Activated T-helper 2 cell treated with anti-CD3 and anti-CD28 coated beads, Interferon-gamma antibody, Interleukin-2, Interleukin-4, amounts not matched to agents 10 μg/mL and 5 μg/mL and 100 μg/mL, durations not matched to agents 14 hours and 24 hours and 36 hours (primary cell): ENCODE measurements around the gene POC1A. TPM values are rescaled to one million over a fixed set of nuclear protein-coding genes. Genes with fewer than 3 reads are reported as not detected.

ENCODE experiments used
- DNase-seq: peaks from one replicate; pipeline ENCODE4 v3.0.0; 2021; ENCODE audit warnings: low spot score
- H3K27ac Mint-ChIP-seq: one replicate; pipeline ENCODE4 v1.8.0; 2021; ENCODE audit warnings: mixed read lengths
- H3K27me3 Mint-ChIP-seq: one replicate; pipeline ENCODE4 v1.8.0; 2021; ENCODE audit warnings: low read depth, mixed read lengths
- H3K36me3 Mint-ChIP-seq: one replicate; pipeline ENCODE4 v1.8.0; 2021; ENCODE audit warnings: low read depth, mixed read lengths
- H3K4me1 Mint-ChIP-seq: one replicate; pipeline ENCODE4 v1.8.0; 2021; ENCODE audit warnings: low read depth, mixed read lengths
- H3K4me3 Mint-ChIP-seq: one replicate; pipeline ENCODE4 v1.8.0; 2021; ENCODE audit warnings: low read depth, mild to moderate bottlenecking, moderate library complexity, mixed read lengths
- H3K9me3 Mint-ChIP-seq: one replicate; pipeline ENCODE4 v1.8.0; 2021; ENCODE audit warnings: mixed read lengths
- intact Hi-C: fragments of 100-400 bp; cut with micrococcal nuclease; formaldehyde crosslinking; loops from one replicate; pipeline ENCODE4 v1.15.1; 2023
- total RNA-seq: library from RNA; stranded (reverse); gene quantifications from 2 replicates; pipeline ENCODE4 v1.2.3, GENCODE V29; 2022

POC1A gene
- total RNA-seq, 1 donor from 2014 or later: 20.4 TPM

- no peaks in the 10 kb centered on the region for H3K36me3 Mint-ChIP-seq
- no peaks in the 10 kb centered on the region for H3K4me1 Mint-ChIP-seq
- no peaks in the 10 kb centered on the region for H3K27me3 Mint-ChIP-seq
- no peak overlapping the region for H3K4me3 Mint-ChIP-seq
- no peak for DNase-seq
- no peaks in the 10 kb centered on the region for H3K9me3 Mint-ChIP-seq
- intact Hi-C loops: no loop called here
- H3K27ac Mint-ChIP-seq: no peak overlapping the region
These were observed 75.3 kb downstream of the POC1A start for GRCh38 chr3:52078781-52079560.

DNA sequence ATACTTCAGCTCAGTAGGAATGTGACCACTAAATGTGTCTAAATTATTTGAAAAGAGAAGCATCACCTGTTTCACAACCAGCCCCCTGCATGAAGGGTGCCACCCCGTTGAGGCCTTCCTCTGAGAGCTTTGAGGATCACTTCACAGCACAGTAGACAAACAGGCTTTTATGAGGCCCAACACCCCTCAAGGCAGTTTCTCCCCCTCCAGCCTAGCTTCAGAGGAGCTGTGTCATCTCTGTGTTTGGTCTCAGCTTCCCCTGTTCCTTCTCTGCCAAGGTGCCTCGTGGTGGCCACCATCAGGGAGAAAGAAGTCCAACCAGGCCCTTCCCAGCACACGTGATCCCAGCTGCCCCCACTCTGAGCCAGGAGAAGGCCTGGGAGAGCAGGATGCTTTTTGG lies 76.3 kb downstream of the POC1A start:
- no peaks in the 10 kb centered on the region for H3K4me1 Mint-ChIP-seq
- peaks cover 4% of the 10 kb centered on the region for H3K36me3 Mint-ChIP-seq
- H3K27ac Mint-ChIP-seq: no peak overlapping the region
- no peaks in the 10 kb centered on the region for H3K9me3 Mint-ChIP-seq
- H3K4me3 Mint-ChIP-seq: no peak overlapping the region
- H3K27me3 Mint-ChIP-seq: no peaks in the 10 kb centered on the region
- no peak for DNase-seq
- intact Hi-C loops: no loop called here

DNA sequence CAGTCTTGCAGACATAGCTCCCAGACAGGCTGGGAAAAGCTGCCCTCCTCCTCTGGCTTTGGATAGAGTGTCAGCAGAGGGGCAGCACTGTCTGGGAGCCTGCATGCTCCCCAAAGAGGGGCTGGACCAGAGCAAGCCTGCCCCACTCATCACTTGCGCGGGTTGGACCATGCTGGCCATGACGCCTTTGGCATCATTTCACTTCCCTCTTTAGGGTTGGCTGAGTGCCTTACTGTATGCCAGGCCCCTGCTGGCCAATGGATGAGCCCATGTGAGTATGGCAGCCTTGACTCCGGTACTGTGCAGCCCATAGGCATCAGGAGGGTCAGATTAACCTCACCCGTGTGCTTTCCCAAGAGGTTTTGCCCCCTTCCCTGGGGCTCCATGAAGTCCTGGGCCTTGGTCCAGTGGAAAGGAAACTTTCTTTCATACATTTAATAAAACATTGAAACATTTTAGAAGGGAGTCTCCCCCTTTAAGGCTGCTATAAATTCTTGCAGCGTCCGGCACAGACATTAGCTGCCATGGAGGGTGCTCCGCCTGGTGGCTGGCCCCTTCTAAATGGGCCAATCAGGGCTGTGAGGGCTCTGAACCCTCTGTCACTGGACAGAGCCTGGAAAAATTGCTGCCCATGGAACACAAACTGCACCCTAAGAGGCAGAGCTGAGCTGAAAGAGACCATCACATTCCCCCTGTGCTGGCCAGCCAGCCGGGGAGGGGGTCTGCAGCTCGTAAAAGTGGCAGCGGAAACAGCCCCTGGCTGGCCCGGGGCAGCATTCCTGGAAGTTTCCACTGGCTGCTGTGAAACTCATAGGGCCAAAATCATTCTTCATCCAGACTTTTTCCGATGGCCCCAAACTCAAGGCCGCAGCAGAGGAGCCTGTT lies 77.1 kb downstream of the POC1A start:
- Mint-ChIP-seq H3K4me1 (no peaks in the 10 kb centered on the region), H3K27me3 (no peaks in the 10 kb centered on the region), H3K4me3 (no peak overlapping the region), H3K36me3 (peaks cover 4% of the 10 kb centered on the region), H3K27ac (no peak overlapping the region), H3K9me3 (no peaks in the 10 kb centered on the region)
- intact Hi-C loops: no loop called here
- DNase-seq: no peak

GRCh38 chr3:52073490-52073889 lies 80.7 kb downstream of the POC1A start:
- H3K27ac Mint-ChIP-seq: no peak overlapping the region
- no peak overlapping the region for H3K4me3 Mint-ChIP-seq
- peaks cover 4% of the 10 kb centered on the region for H3K36me3 Mint-ChIP-seq
- no peaks in the 10 kb centered on the region for H3K27me3 Mint-ChIP-seq
- no peak for DNase-seq
- intact Hi-C loops: no loop called here
- H3K9me3 Mint-ChIP-seq: no peaks in the 10 kb centered on the region
- no peaks in the 10 kb centered on the region for H3K4me1 Mint-ChIP-seq

DNA sequence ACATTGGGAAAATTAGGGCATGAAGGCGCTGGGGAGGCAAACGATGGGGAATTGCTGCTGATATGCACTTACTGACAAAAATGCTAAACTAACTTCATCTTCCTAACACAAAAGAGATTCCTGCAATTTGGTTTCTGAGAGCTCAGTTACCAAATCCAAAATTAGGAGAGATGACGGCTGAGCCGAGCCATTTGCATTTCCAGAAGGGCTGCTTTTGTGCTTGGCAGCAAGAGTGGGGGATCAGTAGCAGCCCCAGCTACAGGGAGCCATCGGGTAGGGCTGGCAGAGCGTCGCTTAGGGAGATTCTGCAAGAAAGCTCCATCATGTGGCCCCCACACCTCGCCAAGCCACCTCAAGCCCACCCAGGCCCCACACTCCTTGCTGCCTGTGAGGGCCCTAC lies 81.8 kb downstream of the POC1A start:
- Mint-ChIP-seq H3K4me1 (no peaks in the 10 kb centered on the region), H3K9me3 (no peaks in the 10 kb centered on the region), H3K4me3 (no peak overlapping the region), H3K27me3 (no peaks in the 10 kb centered on the region), H3K27ac (no peak overlapping the region), H3K36me3 (peaks cover 4% of the 10 kb centered on the region)
- DNase-seq: no peak
- intact Hi-C loops: no loop called here

DNA sequence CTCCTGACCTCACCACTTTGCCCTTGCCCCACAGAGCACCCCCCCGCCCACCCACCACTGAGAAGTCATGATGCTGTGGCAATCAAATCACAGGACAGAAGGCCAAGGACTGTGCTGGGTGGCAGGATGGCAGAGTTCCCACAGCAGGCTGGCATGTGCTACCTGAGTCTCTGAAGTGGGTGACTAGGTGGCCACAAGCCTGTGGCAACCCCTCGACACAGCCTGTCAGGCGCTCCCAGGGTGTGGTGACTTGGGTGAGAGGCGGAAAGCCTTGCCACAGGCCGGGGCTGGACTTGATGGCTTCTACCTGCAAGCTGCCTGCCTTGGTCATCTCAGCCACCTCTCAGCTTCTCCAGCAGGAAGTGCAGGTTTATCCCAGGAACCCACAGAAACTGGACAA lies 82.2 kb downstream of the POC1A start:
- Mint-ChIP-seq H3K36me3 (peaks cover 4% of the 10 kb centered on the region), H3K27me3 (no peaks in the 10 kb centered on the region), H3K27ac (no peak overlapping the region), H3K4me3 (no peak overlapping the region), H3K9me3 (no peaks in the 10 kb centered on the region), H3K4me1 (no peaks in the 10 kb centered on the region)
- intact Hi-C loops: no loop called here
- DNase-seq: no peak

DNA sequence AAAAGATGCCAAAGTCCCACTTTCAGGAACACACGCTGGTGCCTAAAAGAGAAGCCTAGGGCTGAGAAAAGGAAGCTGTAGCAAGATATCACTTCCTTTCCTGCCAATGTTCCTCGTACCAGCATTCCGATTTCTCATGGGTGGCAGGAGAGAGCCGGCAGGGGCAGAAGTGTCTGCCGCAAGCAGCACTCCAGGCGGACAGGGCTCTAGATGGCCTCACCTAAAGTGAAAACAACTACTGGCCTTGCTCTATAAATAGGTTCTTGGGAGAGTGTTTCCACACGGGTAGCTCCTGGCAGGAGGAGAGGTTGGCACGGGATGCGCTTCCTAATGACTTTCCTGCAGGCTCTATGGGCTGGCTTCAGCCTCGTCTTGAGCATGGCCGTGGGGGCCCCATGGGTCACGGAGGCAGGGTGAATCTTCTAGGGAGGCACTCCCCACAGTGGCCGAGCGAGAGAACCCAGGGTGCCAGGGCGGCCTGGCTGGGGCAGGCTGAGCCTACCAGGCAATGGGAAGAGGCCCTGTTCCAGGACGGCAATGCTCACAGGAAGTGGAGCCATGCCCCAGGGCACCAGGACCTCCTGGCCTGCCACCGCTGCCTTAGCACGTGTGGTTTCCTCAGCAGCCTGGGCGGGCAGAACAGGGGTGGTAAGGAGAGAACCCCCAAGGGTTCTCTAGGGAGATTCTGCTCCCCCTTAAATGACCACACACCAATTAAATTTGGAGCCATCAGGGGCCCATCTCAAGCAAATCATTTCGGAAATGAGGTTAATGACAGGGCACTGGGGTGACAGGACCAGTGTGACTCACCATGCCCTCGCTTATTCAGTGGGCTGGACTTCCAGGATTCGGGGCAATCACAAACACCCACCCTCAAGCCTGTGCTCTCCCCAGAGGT lies 83.2 kb downstream of the POC1A start:
- no peak for DNase-seq
- Mint-ChIP-seq H3K27me3 (no peaks in the 10 kb centered on the region), H3K36me3 (peaks cover 4% of the 10 kb centered on the region), H3K9me3 (no peaks in the 10 kb centered on the region), H3K4me1 (no peaks in the 10 kb centered on the region), H3K27ac (no peak overlapping the region), H3K4me3 (no peak overlapping the region)
- intact Hi-C loops: no loop called here

DNA sequence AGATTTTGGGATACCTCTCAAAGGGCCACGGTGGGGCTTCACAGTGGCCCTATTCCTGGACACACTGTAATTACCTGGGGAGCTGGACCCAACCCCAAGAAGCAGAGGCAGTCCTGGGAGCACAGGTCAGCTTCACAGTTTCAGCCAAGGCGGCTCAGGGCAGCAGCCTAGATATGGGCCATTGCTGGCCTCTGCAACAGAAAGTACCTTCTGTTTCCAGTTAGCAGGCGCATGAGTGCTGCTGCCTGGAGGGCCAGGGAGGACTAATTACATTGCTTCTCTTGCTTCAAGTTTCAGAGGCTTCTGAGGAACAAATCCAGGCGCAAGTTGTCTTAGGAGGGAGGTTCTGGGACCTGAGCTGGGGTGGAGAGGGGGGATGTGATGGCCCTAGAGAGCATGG lies 84.4 kb downstream of the POC1A start:
- peaks cover 4% of the 10 kb centered on the region for H3K36me3 Mint-ChIP-seq
- H3K4me1 Mint-ChIP-seq: no peaks in the 10 kb centered on the region
- no peaks in the 10 kb centered on the region for H3K9me3 Mint-ChIP-seq
- H3K4me3 Mint-ChIP-seq: no peak overlapping the region
- no peaks in the 10 kb centered on the region for H3K27me3 Mint-ChIP-seq
- H3K27ac Mint-ChIP-seq: no peak overlapping the region
- no peak for DNase-seq
- intact Hi-C loops: no loop called here

- Mint-ChIP-seq H3K27me3 (no peaks in the 10 kb centered on the region), H3K4me1 (no peaks in the 10 kb centered on the region), H3K4me3 (no peak overlapping the region), H3K36me3 (peaks cover 4% of the 10 kb centered on the region), H3K27ac (no peak overlapping the region), H3K9me3 (no peaks in the 10 kb centered on the region)
- intact Hi-C loops: no loop called here
- no peak for DNase-seq
These were observed 85.1 kb downstream of the POC1A start for GRCh38 chr3:52069135-52069534.

- no peak for DNase-seq
- Mint-ChIP-seq H3K4me1 (no peaks in the 10 kb centered on the region), H3K4me3 (no peak overlapping the region), H3K9me3 (no peaks in the 10 kb centered on the region), H3K36me3 (peaks cover 2% of the 10 kb centered on the region), H3K27ac (no peak overlapping the region), H3K27me3 (no peaks in the 10 kb centered on the region)
- intact Hi-C loops: no loop called here
These were observed 85.5 kb downstream of the POC1A start for GRCh38 chr3:52068730-52069129.

GRCh38 chr3:52068055-52068571 lies 86.1 kb downstream of the POC1A start:
- H3K4me1 Mint-ChIP-seq: no peaks in the 10 kb centered on the region
- no peaks in the 10 kb centered on the region for H3K9me3 Mint-ChIP-seq
- intact Hi-C loops: no loop called here
- H3K27ac Mint-ChIP-seq: no peak overlapping the region
- H3K4me3 Mint-ChIP-seq: no peak overlapping the region
- no peaks in the 10 kb centered on the region for H3K27me3 Mint-ChIP-seq
- H3K36me3 Mint-ChIP-seq: no peaks in the 10 kb centered on the region
- DNase-seq: no peak

- DNase-seq: no peak
- H3K36me3 Mint-ChIP-seq: no peaks in the 10 kb centered on the region
These were observed 86.7 kb downstream of the POC1A start for GRCh38 chr3:52067526-52067925.

More at GRCh38 chr3:52067526-52067925, 86.7 kb downstream of the POC1A start:
- no peak overlapping the region for H3K27ac Mint-ChIP-seq
- no peaks in the 10 kb centered on the region for H3K4me1 Mint-ChIP-seq
- H3K27me3 Mint-ChIP-seq: no peaks in the 10 kb centered on the region
- no peak overlapping the region for H3K4me3 Mint-ChIP-seq
- no peaks in the 10 kb centered on the region for H3K9me3 Mint-ChIP-seq
- intact Hi-C loops: no loop called here
